Choroid plexus epithelial cell (primary cell): ENCODE measurements around the gene GPR150.
"Not testable (repeated sequence)": the region's sequence is repeated elsewhere in the genome, so short reads cannot be mapped to it uniquely, and the experiment has no call there.

Experiments
- DNase-seq: peaks from one replicate; pipeline ENCODE4 v3.0.0-alpha.2; 2010; ENCODE audit warnings: low read depth
- H3K4me3 ChIP-seq: 2 replicates; pipeline ENCODE4 v1.5.1; 2011; ENCODE audit warnings: low read depth, mild to moderate bottlenecking, control low read depth, low read length, moderate library complexity
- TF ChIP-seq, protein P1 (sequence below): conservative IDR thresholded peaks from 2 replicates; pipeline ENCODE4 v1.5.1; 2011; ENCODE audit warnings: low read depth, mild to moderate bottlenecking, control low read depth, inconsistent platforms, low read length, moderate library complexity

The GPR150 gene

DNA sequence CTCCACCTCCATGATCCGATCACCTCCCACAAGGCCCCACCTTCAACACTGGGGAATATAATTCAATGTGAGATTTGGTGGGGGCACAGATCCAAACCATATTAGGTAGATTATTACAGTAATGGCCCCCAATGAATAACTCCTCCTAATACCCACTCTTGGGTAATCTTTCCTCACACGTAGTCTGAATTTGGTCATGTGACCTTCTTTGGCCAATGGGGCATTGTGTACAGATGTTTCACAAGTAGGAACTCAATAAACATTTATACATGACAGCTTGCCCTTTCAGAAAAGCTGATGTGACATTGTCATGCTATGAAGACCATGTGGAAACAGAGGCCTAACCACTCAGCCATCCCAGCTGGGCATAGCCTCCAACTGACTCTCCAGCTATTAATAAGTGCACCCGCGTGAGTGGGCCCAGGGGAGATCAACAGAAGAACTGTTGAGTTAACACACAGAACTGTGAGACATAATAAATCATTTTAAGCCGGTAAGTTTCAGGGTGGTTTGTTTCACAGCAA lies 10.6 kb downstream of the GPR150 start:
- no peak overlapping the region for H3K4me3 ChIP-seq
- no peak for DNase-seq
- TF ChIP-seq, protein P1, sequence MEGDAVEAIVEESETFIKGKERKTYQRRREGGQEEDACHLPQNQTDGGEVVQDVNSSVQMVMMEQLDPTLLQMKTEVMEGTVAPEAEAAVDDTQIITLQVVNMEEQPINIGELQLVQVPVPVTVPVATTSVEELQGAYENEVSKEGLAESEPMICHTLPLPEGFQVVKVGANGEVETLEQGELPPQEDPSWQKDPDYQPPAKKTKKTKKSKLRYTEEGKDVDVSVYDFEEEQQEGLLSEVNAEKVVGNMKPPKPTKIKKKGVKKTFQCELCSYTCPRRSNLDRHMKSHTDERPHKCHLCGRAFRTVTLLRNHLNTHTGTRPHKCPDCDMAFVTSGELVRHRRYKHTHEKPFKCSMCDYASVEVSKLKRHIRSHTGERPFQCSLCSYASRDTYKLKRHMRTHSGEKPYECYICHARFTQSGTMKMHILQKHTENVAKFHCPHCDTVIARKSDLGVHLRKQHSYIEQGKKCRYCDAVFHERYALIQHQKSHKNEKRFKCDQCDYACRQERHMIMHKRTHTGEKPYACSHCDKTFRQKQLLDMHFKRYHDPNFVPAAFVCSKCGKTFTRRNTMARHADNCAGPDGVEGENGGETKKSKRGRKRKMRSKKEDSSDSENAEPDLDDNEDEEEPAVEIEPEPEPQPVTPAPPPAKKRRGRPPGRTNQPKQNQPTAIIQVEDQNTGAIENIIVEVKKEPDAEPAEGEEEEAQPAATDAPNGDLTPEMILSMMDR: no peak

DNA sequence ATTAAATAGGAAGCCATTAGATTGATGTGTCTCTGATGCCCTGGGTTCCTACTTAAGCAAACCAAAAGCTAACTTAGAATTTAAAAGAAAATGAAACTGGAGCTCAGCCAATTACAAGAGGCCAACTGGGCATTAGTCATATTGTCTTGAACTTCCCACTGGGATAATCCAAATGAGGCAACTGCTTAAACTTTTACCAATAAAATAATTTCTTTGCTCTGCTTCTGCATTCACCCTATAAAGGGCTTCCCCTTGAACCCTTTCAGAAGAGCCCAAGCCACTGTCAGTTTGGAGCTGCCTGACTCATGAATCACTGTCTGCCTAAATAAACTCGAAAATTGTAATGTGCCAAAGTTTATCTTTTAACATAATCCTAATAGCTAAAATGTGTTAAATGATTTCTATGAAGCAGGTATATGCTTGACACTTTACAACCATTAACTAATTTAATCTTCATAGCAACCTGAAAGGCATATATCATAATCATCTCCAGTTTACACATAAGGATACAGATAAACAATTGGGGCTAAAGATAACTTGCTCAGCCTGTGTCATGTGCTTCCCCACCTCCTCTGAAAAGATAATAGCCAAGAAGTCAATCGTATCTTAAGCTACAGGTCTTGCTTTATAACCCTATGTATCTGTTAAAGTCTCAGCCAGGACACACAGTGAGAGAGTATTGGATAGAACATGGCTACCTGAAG lies 11.5 kb downstream of the GPR150 start:
- peak; percentile 83 for DNase-seq
- TF ChIP-seq, protein P1: no peak

GRCh38 chr5:95631991-95632675 lies 12.2 kb downstream of the GPR150 start:
- TF ChIP-seq, protein P1: no peak
- H3K4me3 ChIP-seq: no peak overlapping the region
- peak; percentile 73 for DNase-seq

More for the DNA sequence above, 11.5 kb downstream of the GPR150 start:
- H3K4me3 ChIP-seq: no peak overlapping the region

DNA sequence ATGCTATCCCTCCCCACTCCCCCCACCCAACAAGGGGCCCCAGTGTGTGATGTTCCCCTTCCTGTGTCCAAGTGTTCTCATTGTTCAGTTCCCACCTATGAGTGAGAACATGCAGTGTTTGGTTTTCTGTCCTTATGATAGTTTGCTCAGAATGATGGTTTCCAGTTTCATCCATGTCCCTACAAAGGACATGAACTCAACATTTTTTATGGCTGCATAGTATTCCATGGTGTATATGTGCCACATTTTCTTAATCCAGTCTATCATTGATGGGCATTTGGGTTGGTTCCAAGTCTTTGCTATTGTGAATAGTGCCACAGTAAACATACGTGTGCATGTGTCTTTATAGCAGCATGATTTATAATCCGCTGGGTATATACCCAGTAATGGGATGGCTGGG lies 13.1 kb downstream of the GPR150 start:
- not testable (repeated sequence) for H3K4me3 ChIP-seq, DNase-seq

GRCh38 chr5:95633671-95634070 lies 13.8 kb downstream of the GPR150 start:
- H3K4me3 ChIP-seq: no peak overlapping the region
- no peak for DNase-seq
- TF ChIP-seq, protein P1: no peak

DNA sequence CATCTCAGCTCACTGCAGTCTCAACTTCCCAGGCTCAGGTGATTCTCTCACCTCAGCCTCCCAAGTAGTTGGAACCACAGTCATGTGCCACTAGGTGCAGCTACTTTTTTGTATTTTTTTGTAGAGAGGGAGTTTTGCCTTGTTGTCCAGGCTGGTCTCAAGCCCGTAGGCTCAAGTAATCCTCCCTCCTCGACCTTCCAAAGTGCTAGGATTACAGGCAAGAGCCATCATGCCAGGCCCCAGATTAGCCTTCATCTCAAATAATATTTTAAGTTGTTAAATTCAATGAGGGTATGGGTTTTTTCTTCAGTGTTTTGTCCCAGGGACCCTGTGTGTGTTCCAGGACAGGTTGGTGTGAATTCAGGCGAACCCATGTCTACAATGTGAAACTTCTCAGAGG lies 14.2 kb downstream of the GPR150 start:
- DNase-seq: no peak
- TF ChIP-seq, protein P1: no peak
- no peak overlapping the region for H3K4me3 ChIP-seq

- DNase-seq: no peak
- TF ChIP-seq, protein P1: no peak
- no peak overlapping the region for H3K4me3 ChIP-seq
Measured at GRCh38 chr5:95638632-95639031, 18.7 kb downstream of the GPR150 start.
